HepG2 (cell line): ENCODE results near the gene LMOD3. TPM values are rescaled to one million over a fixed set of nuclear protein-coding genes. Genes with fewer than 3 reads are reported as not detected.

Experiments
- ATAC-seq: fragments of 200-7000 bp; cut with Tn5 transposase; 3 replicates; pipeline ENCODE4 v1.9.1; 2020; ENCODE audit warnings: mild to moderate bottlenecking, moderate library complexity
- BruUV-seq: library from RNA; stranded (reverse); fragments of 400-500 nt; replicated peaks from 2 replicates; lab custom pipeline; 2021; lab: Mats Ljungman, UMichigan
- CTCF ChIA-PET: fragments of 300-600 bp; formaldehyde crosslinking; extraction: SDS; loops from one replicate; lab custom pipeline; 2021; ENCODE audit warnings: low total read pairs, inconsistent platforms, low intra/inter-chr PET ratio; lab: Yijun Ruan, JAX
- POLR2A ChIA-PET: fragments of 350-600 bp; sonication (Branson Sonifier 250); formaldehyde crosslinking; loops from one replicate; lab custom pipeline; 2020; ENCODE audit warnings: antibody characterized with exemption, inconsistent platforms; lab: Yijun Ruan, JAX
- DNase-seq: peaks from one replicate; pipeline ENCODE4 v3.0.0-alpha.2; 2015; ENCODE audit warnings: low spot score
- FAIRE-seq: peaks from 3 replicates; lab custom pipeline; 2011; peaks lifted over from hg19 to GRCh38; lab: Jason Lieb, UNC
- H2AFZ ChIP-seq: one replicate; pipeline ENCODE4 v1.6.1; 2011; ENCODE audit warnings: low read length, inconsistent platforms
- H3K27ac ChIP-seq: fragments of 300-600 bp; 3 replicates; pipeline ENCODE4 v1.8.0; 2011; ENCODE audit warnings: mixed run types, mild to moderate bottlenecking, mixed read lengths, low read length, inconsistent platforms; ENCODE audit not compliant: insufficient read depth; ENCODE audit errors: extremely low read length
- H3K27me3 ChIP-seq, 2 experiments: fragments of 200-600 bp in 1 of 2; 2 replicates in 1 of 2; 3 replicates in 1 of 2; pipeline versions ENCODE4 v1.6.0 to v1.8.0; 2011; ENCODE audit warnings: low read length in 2 of 2, mild to moderate bottlenecking in 2 of 2, moderate library complexity in 2 of 2, inconsistent platforms in 1 of 2; ENCODE audit not compliant: insufficient read depth in 2 of 2, control insufficient read depth in 1 of 2
- H3K36me3 ChIP-seq, 2 experiments: fragments of 200-600 bp in 1 of 2; replicated peaks in 1 of 2; 2 replicates in 1 of 2; 3 replicates in 1 of 2; pipeline versions ENCODE4 v1.5.1 to v1.8.0; 2011; ENCODE audit warnings: low read length in 2 of 2, inconsistent platforms in 1 of 2; ENCODE audit not compliant: insufficient read depth in 2 of 2, control insufficient read depth in 1 of 2
- H3K4me1 ChIP-seq: 2 replicates; pipeline ENCODE4 v1.5.1; 2012; ENCODE audit warnings: low read length, inconsistent platforms; ENCODE audit not compliant: insufficient read depth
- H3K4me2 ChIP-seq: 2 replicates; pipeline ENCODE4 v1.6.0; 2011; ENCODE audit warnings: low read depth, low read length, inconsistent platforms
- H3K4me3 ChIP-seq, 3 experiments: fragments of 200-600 bp in 1 of 3; sonication (generic), shearing (Covaris generic) in 1 of 3; replicated peaks in 1 of 3; 2 replicates each; pipeline ENCODE4 v1.5.1; 2011 to 2016; ENCODE audit warnings: low read length in 3 of 3, inconsistent platforms in 2 of 3, low read depth in 2 of 3, mild to moderate bottlenecking in 2 of 3, control low read depth in 1 of 3, mixed read lengths in 1 of 3; ENCODE audit not compliant: insufficient read depth in 1 of 3
- H3K79me2 ChIP-seq: one replicate; pipeline ENCODE4 v1.6.1; 2011; ENCODE audit warnings: low read length, inconsistent platforms; ENCODE audit not compliant: insufficient read depth
- H3K9ac ChIP-seq: 2 replicates; pipeline ENCODE4 v1.6.0; 2011; ENCODE audit warnings: mild to moderate bottlenecking, low read depth, low read length, inconsistent platforms; ENCODE audit not compliant: insufficient read depth
- H3K9me3 ChIP-seq: 2 replicates; pipeline ENCODE4 v1.5.1; 2012; ENCODE audit warnings: mild to moderate bottlenecking, low read length
- H4K20me1 ChIP-seq: 2 replicates; pipeline ENCODE4 v1.6.0; 2011; ENCODE audit warnings: inconsistent platforms, mild to moderate bottlenecking, low read length, moderate library complexity; ENCODE audit not compliant: insufficient read depth
- AHR ChIP-seq: IDR thresholded peaks from 2 replicates; pipeline ENCODE4 v1.6.1; 2018; ENCODE audit warnings: missing genetic modification reagents, missing compliant biosample characterization
- FOXK2 ChIP-seq: fragments of 450-650 bp; IDR thresholded peaks from 2 replicates; pipeline ENCODE4 v1.6.1; 2016
- IRX3 ChIP-seq: sonication (generic); formaldehyde crosslinking; IDR thresholded peaks from 2 replicates; pipeline ENCODE4 v1.8.1; 2023; ENCODE audit warnings: mild to moderate bottlenecking, low read depth, missing genetic modification reagents, borderline replicate concordance
- KDM6A ChIP-seq: IDR thresholded peaks from 2 replicates; pipeline ENCODE4 v1.6.1; 2016; ENCODE audit warnings: low read depth
- MAFF ChIP-seq: IDR thresholded peaks from 2 replicates; pipeline ENCODE4 v1.6.1; 2011; ENCODE audit warnings: low read depth, low read length, improper control_type of control experiment
- NR2F2 ChIP-seq: IDR thresholded peaks from 2 replicates; pipeline ENCODE4 v1.6.1; 2012; ENCODE audit warnings: low read depth, inconsistent platforms, borderline replicate concordance
- PHB2 ChIP-seq: fragments of 450-650 bp; IDR thresholded peaks from 2 replicates; pipeline ENCODE4 v1.6.1; 2018; ENCODE audit not compliant: partially characterized antibody
- RFX3 ChIP-seq: IDR thresholded peaks from 2 replicates; pipeline ENCODE4 v1.6.1; 2016; ENCODE audit warnings: missing biosample characterization, missing genetic modification reagents
- SMAD3 ChIP-seq: sonication (generic); formaldehyde crosslinking; IDR thresholded peaks from 2 replicates; pipeline ENCODE4 v1.4.0; 2020; ENCODE audit warnings: missing genetic modification reagents
- SP1 ChIP-seq, 2 experiments: fragments of 450-650 bp in 1 of 2; sonication (generic) in 1 of 2; formaldehyde crosslinking in 1 of 2; IDR thresholded peaks; 2 replicates each; pipeline versions ENCODE4 v1.4.0 to v1.6.1; 2016 to 2020; ENCODE audit warnings: missing genetic modification reagents in 1 of 2
- SRY ChIP-seq: sonication (generic); formaldehyde crosslinking; IDR thresholded peaks from 2 replicates; pipeline ENCODE4 v1.8.0; 2022; ENCODE audit warnings: mild to moderate bottlenecking, missing genetic modification reagents
- SSRP1 ChIP-seq: IDR thresholded peaks from 2 replicates; pipeline ENCODE4 v1.6.1; 2016; ENCODE audit warnings: control low read depth
- ZFP90 ChIP-seq: sonication (generic); formaldehyde crosslinking; IDR thresholded peaks from 2 replicates; pipeline ENCODE4 v1.8.0; 2022; ENCODE audit warnings: missing genetic modification reagents, mild to moderate bottlenecking, inconsistent platforms, borderline replicate concordance
- ZMYM4 ChIP-seq: sonication (generic); formaldehyde crosslinking; IDR thresholded peaks from 2 replicates; pipeline ENCODE4 v1.8.1; 2023; ENCODE audit warnings: mild to moderate bottlenecking, missing genetic modification reagents
- ZNF616 ChIP-seq: sonication (generic); formaldehyde crosslinking; IDR thresholded peaks from 2 replicates; pipeline ENCODE4 v1.5.0; 2020; ENCODE audit warnings: low read depth, mild to moderate bottlenecking, missing genetic modification reagents
- ZNF816 ChIP-seq: sonication (generic); formaldehyde crosslinking; IDR thresholded peaks from 2 replicates; pipeline ENCODE4 v1.8.0; 2022; ENCODE audit warnings: missing genetic modification reagents, mild to moderate bottlenecking, borderline replicate concordance
- WGBS: methylation state at CpG from one replicate; pipeline ENCODE4 v1.1.6; 2017; ENCODE audit warnings: low lambda C conversion rate; 5-methylcytosine and 5-hydroxymethylcytosine counted together
- in situ Hi-C: cut with HindIII; loops from 2 replicates; pipeline ENCODE4 v1.10.0; 2017; ENCODE audit warnings: low pct_unique_long_range_greater_than_20kb; ENCODE audit not compliant: extremely low pct_ligation_motif_present
- intact Hi-C: fragments of 100-400 bp; cut with micrococcal nuclease; formaldehyde crosslinking; loops from one replicate; pipeline ENCODE4 v1.10.0; 2022; ENCODE audit not compliant: unreplicated experiment
- polyA plus RNA-seq, 8 experiments: library from polyadenylated mRNA; depleted of rRNA in 3 of 8; stranded (reverse) in 7 of 8; unstranded in 1 of 8; fragments of >200 nt; fragmentation: Illumina TruSeq in 4 of 8; extraction: Trizol in 4 of 8; gene quantifications; 2 replicates each; pipeline versions ENCODE4 v1.2.1 to v1.2.3, GENCODE V29; 2011 to 2016; ENCODE audit warnings: low read depth in 4 of 8, missing spikeins in 1 of 8, mixed read lengths in 1 of 8; ENCODE audit not compliant: insufficient read depth in 1 of 8
- total RNA-seq, 5 experiments: library from RNA; depleted of rRNA; stranded (reverse); fragments of >200 nt; fragmentation: Illumina TruSeq; extraction: Trizol; gene quantifications; 2 replicates each; pipeline ENCODE4 v1.2.3, GENCODE V29; 2016; ENCODE audit warnings: low read depth in 1 of 5
- TF ChIP-seq, protein P1 (sequence below): sonication (generic); formaldehyde crosslinking; IDR thresholded peaks from 2 replicates; pipeline ENCODE4 v1.4.0; 2020; ENCODE audit warnings: mild to moderate bottlenecking, low read depth, missing genetic modification reagents
- TF ChIP-seq, protein P2 (sequence below): sonication (generic); formaldehyde crosslinking; IDR thresholded peaks from 2 replicates; pipeline ENCODE4 v1.9.0; 2021; ENCODE audit warnings: missing genetic modification reagents, mild to moderate bottlenecking, borderline replicate concordance
- TF ChIP-seq, protein P3 (sequence below): sonication (generic); formaldehyde crosslinking; IDR thresholded peaks from 2 replicates; pipeline ENCODE4 v1.5.1; 2020; ENCODE audit warnings: missing genetic modification reagents, mild to moderate bottlenecking, borderline replicate concordance

LMOD3 gene
- total and polyA plus RNA-seq, 2 of the 13 experiments (the other 11 are each of a cell fraction or from before 2014, with no cell fraction given), result not detected

DNA sequence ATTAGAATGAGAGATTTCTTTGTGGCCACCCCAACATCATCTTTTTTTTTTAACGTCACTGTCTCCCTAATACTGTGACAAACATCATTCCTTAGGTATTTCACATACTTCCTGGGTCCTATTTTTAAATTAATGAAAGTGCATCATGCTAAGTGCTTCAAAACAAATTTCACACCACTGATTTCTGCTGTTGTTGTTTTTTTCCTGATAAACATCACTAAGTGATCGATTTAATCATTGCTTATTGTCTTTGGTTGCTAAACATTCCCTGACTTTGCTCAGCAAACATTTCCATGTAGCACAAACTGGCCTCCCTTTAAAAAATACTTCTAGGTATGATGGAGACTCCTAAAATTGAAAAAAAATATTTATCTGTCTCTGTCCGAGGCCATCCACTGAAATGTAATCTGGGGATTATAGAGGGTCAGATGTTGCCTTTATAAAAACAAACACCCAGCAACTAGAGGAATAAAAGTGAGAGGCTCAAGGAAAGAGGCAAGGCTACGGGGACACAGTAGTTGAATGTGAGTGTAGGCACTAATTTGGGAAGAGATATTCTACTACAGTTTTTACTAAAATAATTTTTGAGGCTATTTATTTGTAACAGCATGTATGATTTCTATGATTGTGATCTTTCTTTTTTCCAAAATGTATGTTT lies 20.5 kb upstream of the LMOD3 start:
- ChIA-PET POLR2A (no interaction called here), CTCF (no interaction called here)
- ATAC-seq (no peak), DNase-seq (no peak), FAIRE-seq (no peak)
- intact Hi-C loops (no loop called here), in situ Hi-C loops (no loop called here)
- no peaks in the 10 kb centered on the region for H3K36me3 ChIP-seq
- H3K4me1 ChIP-seq, result no peaks in the 10 kb centered on the region
- H3K9me3 ChIP-seq, result no peaks in the 10 kb centered on the region
- no peak overlapping the region for H3K9ac ChIP-seq
- H3K27me3 ChIP-seq, result no peaks in the 10 kb centered on the region
- 9% methylated on average over 4 of the region's 4 CpGs for WGBS
- H3K4me3 ChIP-seq, result no peak overlapping the region
- BruUV-seq, result no TSS peak
- no peak overlapping the region for H2AFZ ChIP-seq
- H3K79me2 ChIP-seq, result no peaks in the 10 kb centered on the region
- no peaks in the 10 kb centered on the region for H4K20me1 ChIP-seq
- no peak for TF ChIP-seq ZNF816 (CRISPR knock-in tag)
- no peak for TF ChIP-seq AHR (CRISPR knock-in tag)
- no peak for TF ChIP-seq ZMYM4 (CRISPR knock-in tag)
- TF ChIP-seq NR2F2, result no peak
- no peak for TF ChIP-seq PHB2
- TF ChIP-seq, protein P1, sequence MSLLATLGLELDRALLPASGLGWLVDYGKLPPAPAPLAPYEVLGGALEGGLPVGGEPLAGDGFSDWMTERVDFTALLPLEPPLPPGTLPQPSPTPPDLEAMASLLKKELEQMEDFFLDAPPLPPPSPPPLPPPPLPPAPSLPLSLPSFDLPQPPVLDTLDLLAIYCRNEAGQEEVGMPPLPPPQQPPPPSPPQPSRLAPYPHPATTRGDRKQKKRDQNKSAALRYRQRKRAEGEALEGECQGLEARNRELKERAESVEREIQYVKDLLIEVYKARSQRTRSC, result no peak
- no peak for TF ChIP-seq SMAD3 (CRISPR knock-in tag)
- no peak for TF ChIP-seq MAFF
- TF ChIP-seq SP1 (IDR thresholded peaks at IDR 0.05), result no peak
- no peak for TF ChIP-seq SP1 (CRISPR knock-in tag; IDR thresholded peaks at IDR 0.05)
- TF ChIP-seq FOXK2, result no peak
- no peak for TF ChIP-seq ZNF616 (CRISPR knock-in tag)
- TF ChIP-seq, protein P2, sequence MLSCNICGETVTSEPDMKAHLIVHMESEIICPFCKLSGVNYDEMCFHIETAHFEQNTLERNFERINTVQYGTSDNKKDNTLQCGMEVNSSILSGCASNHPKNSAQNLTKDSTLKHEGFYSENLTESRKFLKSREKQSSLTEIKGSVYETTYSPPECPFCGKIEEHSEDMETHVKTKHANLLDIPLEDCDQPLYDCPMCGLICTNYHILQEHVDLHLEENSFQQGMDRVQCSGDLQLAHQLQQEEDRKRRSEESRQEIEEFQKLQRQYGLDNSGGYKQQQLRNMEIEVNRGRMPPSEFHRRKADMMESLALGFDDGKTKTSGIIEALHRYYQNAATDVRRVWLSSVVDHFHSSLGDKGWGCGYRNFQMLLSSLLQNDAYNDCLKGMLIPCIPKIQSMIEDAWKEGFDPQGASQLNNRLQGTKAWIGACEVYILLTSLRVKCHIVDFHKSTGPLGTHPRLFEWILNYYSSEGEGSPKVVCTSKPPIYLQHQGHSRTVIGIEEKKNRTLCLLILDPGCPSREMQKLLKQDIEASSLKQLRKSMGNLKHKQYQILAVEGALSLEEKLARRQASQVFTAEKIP (CRISPR knock-in tag), result no peak
- TF ChIP-seq, protein P3, sequence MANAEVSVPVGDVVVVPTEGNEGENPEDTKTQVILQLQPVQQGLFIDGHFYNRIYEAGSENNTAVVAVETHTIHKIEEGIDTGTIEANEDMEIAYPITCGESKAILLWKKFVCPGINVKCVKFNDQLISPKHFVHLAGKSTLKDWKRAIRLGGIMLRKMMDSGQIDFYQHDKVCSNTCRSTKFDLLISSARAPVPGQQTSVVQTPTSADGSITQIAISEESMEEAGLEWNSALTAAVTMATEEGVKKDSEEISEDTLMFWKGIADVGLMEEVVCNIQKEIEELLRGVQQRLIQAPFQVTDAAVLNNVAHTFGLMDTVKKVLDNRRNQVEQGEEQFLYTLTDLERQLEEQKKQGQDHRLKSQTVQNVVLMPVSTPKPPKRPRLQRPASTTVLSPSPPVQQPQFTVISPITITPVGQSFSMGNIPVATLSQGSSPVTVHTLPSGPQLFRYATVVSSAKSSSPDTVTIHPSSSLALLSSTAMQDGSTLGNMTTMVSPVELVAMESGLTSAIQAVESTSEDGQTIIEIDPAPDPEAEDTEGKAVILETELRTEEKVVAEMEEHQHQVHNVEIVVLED (CRISPR knock-in tag), result no peak
- TF ChIP-seq KDM6A (CRISPR knock-in tag), result no peak
- no peak for TF ChIP-seq SSRP1 (CRISPR knock-in tag)
- no peak for TF ChIP-seq IRX3 (CRISPR knock-in tag)
- TF ChIP-seq RFX3 (CRISPR knock-in tag), result no peak
- TF ChIP-seq ZFP90 (CRISPR knock-in tag), result no peak
- TF ChIP-seq SRY (CRISPR knock-in tag), result no peak
- no peak overlapping the region for H3K4me2 ChIP-seq
- H3K27ac ChIP-seq, result no peak overlapping the region
